HepG2 (cell line): ENCODE data around the gene EEFSEC. TPM values are rescaled to one million over a fixed set of nuclear protein-coding genes. Genes with fewer than 3 reads are reported as not detected.

Experiments
- ATAC-seq: fragments of 200-7000 bp; cut with Tn5 transposase; 3 replicates; pipeline ENCODE4 v1.9.1; 2020; ENCODE audit warnings: mild to moderate bottlenecking, moderate library complexity
- BruUV-seq: library from RNA; stranded (reverse); fragments of 400-500 nt; replicated peaks from 2 replicates; lab custom pipeline; 2021; lab: Mats Ljungman, UMichigan
- CTCF ChIA-PET: fragments of 300-600 bp; formaldehyde crosslinking; extraction: SDS; loops from one replicate; lab custom pipeline; 2021; ENCODE audit warnings: low total read pairs, inconsistent platforms, low intra/inter-chr PET ratio; lab: Yijun Ruan, JAX
- POLR2A ChIA-PET: fragments of 350-600 bp; sonication (Branson Sonifier 250); formaldehyde crosslinking; loops from one replicate; lab custom pipeline; 2020; ENCODE audit warnings: antibody characterized with exemption, inconsistent platforms; lab: Yijun Ruan, JAX
- DNase-seq: peaks from one replicate; pipeline ENCODE4 v3.0.0-alpha.2; 2015; ENCODE audit warnings: low spot score
- FAIRE-seq: peaks from 3 replicates; lab custom pipeline; 2011; peaks lifted over from hg19 to GRCh38; lab: Jason Lieb, UNC
- H2AFZ ChIP-seq: one replicate; pipeline ENCODE4 v1.6.1; 2011; ENCODE audit warnings: low read length, inconsistent platforms
- H3K27ac ChIP-seq: fragments of 300-600 bp; 3 replicates; pipeline ENCODE4 v1.8.0; 2011; ENCODE audit warnings: mixed run types, mild to moderate bottlenecking, mixed read lengths, low read length, inconsistent platforms; ENCODE audit not compliant: insufficient read depth; ENCODE audit errors: extremely low read length
- H3K27me3 ChIP-seq, 2 experiments: fragments of 200-600 bp in 1 of 2; 2 replicates in 1 of 2; 3 replicates in 1 of 2; pipeline versions ENCODE4 v1.6.0 to v1.8.0; 2011; ENCODE audit warnings: low read length in 2 of 2, mild to moderate bottlenecking in 2 of 2, moderate library complexity in 2 of 2, inconsistent platforms in 1 of 2; ENCODE audit not compliant: insufficient read depth in 2 of 2, control insufficient read depth in 1 of 2
- H3K36me3 ChIP-seq, 2 experiments: fragments of 200-600 bp in 1 of 2; replicated peaks in 1 of 2; 2 replicates in 1 of 2; 3 replicates in 1 of 2; pipeline versions ENCODE4 v1.5.1 to v1.8.0; 2011; ENCODE audit warnings: low read length in 2 of 2, inconsistent platforms in 1 of 2; ENCODE audit not compliant: insufficient read depth in 2 of 2, control insufficient read depth in 1 of 2
- H3K4me1 ChIP-seq: 2 replicates; pipeline ENCODE4 v1.5.1; 2012; ENCODE audit warnings: low read length, inconsistent platforms; ENCODE audit not compliant: insufficient read depth
- H3K4me2 ChIP-seq: 2 replicates; pipeline ENCODE4 v1.6.0; 2011; ENCODE audit warnings: low read depth, low read length, inconsistent platforms
- H3K4me3 ChIP-seq, 3 experiments: fragments of 200-600 bp in 1 of 3; sonication (generic), shearing (Covaris generic) in 1 of 3; replicated peaks in 1 of 3; 2 replicates each; pipeline ENCODE4 v1.5.1; 2011 to 2016; ENCODE audit warnings: low read length in 3 of 3, inconsistent platforms in 2 of 3, low read depth in 2 of 3, mild to moderate bottlenecking in 2 of 3, control low read depth in 1 of 3, mixed read lengths in 1 of 3; ENCODE audit not compliant: insufficient read depth in 1 of 3
- H3K79me2 ChIP-seq: one replicate; pipeline ENCODE4 v1.6.1; 2011; ENCODE audit warnings: low read length, inconsistent platforms; ENCODE audit not compliant: insufficient read depth
- H3K9ac ChIP-seq: 2 replicates; pipeline ENCODE4 v1.6.0; 2011; ENCODE audit warnings: mild to moderate bottlenecking, low read depth, low read length, inconsistent platforms; ENCODE audit not compliant: insufficient read depth
- H3K9me3 ChIP-seq: 2 replicates; pipeline ENCODE4 v1.5.1; 2012; ENCODE audit warnings: mild to moderate bottlenecking, low read length
- H4K20me1 ChIP-seq: 2 replicates; pipeline ENCODE4 v1.6.0; 2011; ENCODE audit warnings: inconsistent platforms, mild to moderate bottlenecking, low read length, moderate library complexity; ENCODE audit not compliant: insufficient read depth
- ZNF24 ChIP-seq: fragments of 450-650 bp; IDR thresholded peaks from 2 replicates; pipeline ENCODE4 v1.6.1; 2017; ENCODE audit warnings: antibody characterized with exemption, mild to moderate bottlenecking
- WGBS: methylation state at CpG from one replicate; pipeline ENCODE4 v1.1.6; 2017; ENCODE audit warnings: low lambda C conversion rate; 5-methylcytosine and 5-hydroxymethylcytosine counted together
- in situ Hi-C: cut with HindIII; loops from 2 replicates; pipeline ENCODE4 v1.10.0; 2017; ENCODE audit warnings: low pct_unique_long_range_greater_than_20kb; ENCODE audit not compliant: extremely low pct_ligation_motif_present
- intact Hi-C: fragments of 100-400 bp; cut with micrococcal nuclease; formaldehyde crosslinking; loops from one replicate; pipeline ENCODE4 v1.10.0; 2022; ENCODE audit not compliant: unreplicated experiment
- polyA plus RNA-seq, 8 experiments: library from polyadenylated mRNA; depleted of rRNA in 3 of 8; stranded (reverse) in 7 of 8; unstranded in 1 of 8; fragments of >200 nt; fragmentation: Illumina TruSeq in 4 of 8; extraction: Trizol in 4 of 8; gene quantifications; 2 replicates each; pipeline versions ENCODE4 v1.2.1 to v1.2.3, GENCODE V29; 2011 to 2016; ENCODE audit warnings: low read depth in 4 of 8, missing spikeins in 1 of 8, mixed read lengths in 1 of 8; ENCODE audit not compliant: insufficient read depth in 1 of 8
- total RNA-seq, 5 experiments: library from RNA; depleted of rRNA; stranded (reverse); fragments of >200 nt; fragmentation: Illumina TruSeq; extraction: Trizol; gene quantifications; 2 replicates each; pipeline ENCODE4 v1.2.3, GENCODE V29; 2016; ENCODE audit warnings: low read depth in 1 of 5
- TF ChIP-seq, protein P1 (sequence below): sonication (generic); formaldehyde crosslinking; IDR thresholded peaks from 2 replicates; pipeline ENCODE4 v1.5.1; 2020; ENCODE audit warnings: mild to moderate bottlenecking, missing genetic modification reagents, moderate library complexity

Gene EEFSEC
- total and polyA plus RNA-seq, 2 of the 13 experiments (the other 11 are each of a cell fraction or from before 2014, with no cell fraction given), result 6.4 to 24.2 TPM

DNA sequence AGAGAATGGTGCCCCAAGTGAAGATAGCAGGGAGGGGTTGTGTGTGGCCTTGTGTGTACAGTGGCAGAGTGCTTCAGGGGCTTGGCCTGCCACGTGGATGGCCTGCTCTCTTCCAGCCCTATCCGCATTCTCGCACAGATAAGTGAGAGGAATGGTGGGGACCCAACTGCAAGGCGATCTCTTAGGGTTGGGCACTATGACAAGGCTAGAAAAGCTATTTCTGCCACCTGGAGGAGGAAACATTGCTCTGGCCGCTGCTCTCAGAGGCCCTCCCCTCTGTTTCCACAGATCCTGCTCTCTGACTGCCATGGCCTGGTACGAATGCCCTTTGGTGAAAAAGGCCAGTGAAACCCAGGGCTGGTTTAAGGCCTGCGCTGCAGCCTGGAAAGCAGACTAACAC lies 20.6 kb downstream of the EEFSEC start:
- H3K4me2 ChIP-seq, result no peak overlapping the region
- no peak overlapping the region for H2AFZ ChIP-seq
- H4K20me1 ChIP-seq, result no peaks in the 10 kb centered on the region
- TF ChIP-seq, protein P1, sequence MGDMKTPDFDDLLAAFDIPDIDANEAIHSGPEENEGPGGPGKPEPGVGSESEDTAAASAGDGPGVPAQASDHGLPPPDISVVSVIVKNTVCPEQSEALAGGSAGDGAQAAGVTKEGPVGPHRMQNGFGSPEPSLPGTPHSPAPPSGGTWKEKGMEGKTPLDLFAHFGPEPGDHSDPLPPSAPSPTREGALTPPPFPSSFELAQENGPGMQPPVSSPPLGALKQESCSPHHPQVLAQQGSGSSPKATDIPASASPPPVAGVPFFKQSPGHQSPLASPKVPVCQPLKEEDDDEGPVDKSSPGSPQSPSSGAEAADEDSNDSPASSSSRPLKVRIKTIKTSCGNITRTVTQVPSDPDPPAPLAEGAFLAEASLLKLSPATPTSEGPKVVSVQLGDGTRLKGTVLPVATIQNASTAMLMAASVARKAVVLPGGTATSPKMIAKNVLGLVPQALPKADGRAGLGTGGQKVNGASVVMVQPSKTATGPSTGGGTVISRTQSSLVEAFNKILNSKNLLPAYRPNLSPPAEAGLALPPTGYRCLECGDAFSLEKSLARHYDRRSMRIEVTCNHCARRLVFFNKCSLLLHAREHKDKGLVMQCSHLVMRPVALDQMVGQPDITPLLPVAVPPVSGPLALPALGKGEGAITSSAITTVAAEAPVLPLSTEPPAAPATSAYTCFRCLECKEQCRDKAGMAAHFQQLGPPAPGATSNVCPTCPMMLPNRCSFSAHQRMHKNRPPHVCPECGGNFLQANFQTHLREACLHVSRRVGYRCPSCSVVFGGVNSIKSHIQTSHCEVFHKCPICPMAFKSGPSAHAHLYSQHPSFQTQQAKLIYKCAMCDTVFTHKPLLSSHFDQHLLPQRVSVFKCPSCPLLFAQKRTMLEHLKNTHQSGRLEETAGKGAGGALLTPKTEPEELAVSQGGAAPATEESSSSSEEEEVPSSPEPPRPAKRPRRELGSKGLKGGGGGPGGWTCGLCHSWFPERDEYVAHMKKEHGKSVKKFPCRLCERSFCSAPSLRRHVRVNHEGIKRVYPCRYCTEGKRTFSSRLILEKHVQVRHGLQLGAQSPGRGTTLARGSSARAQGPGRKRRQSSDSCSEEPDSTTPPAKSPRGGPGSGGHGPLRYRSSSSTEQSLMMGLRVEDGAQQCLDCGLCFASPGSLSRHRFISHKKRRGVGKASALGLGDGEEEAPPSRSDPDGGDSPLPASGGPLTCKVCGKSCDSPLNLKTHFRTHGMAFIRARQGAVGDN (CRISPR knock-in tag), result peak; percentile 23; the same call in 1 of the 2 replicates
- no peak for TF ChIP-seq ZNF24
- TF ChIP-seq, all 625 proteins: peak for 1
- no peaks in the 10 kb centered on the region for H3K27me3 ChIP-seq
- no peaks in the 10 kb centered on the region for H3K9me3 ChIP-seq
- H3K79me2 ChIP-seq, result peaks cover 53% of the 10 kb centered on the region
- DNase-seq (peak; percentile 8), FAIRE-seq (no peak), ATAC-seq (peak; percentile 28)
- ChIA-PET CTCF (no interaction called here), POLR2A (interaction anchor here (2.3 kb wide), 1 partner anchor 21 kb away, joined by 5 read pairs; the partner anchor contains the start of gene EEFSEC)
- in situ Hi-C loops (loop anchor here (5.0 to 10.0 kb wide), 2 partner anchors 151 to 318 kb away; partner anchors contain the start of gene GATA2), intact Hi-C loops (loop anchor here (5.0 kb wide), 3 partner anchors 53 to 253 kb away; no protein-coding TSS in a partner anchor)
- H3K4me3 ChIP-seq, result no peak overlapping the region
- H3K9ac ChIP-seq, result no peak overlapping the region
- WGBS, result 85% methylated on average over 7 of the region's 7 CpGs
- peaks cover 0 to 4% of the 10 kb centered on the region in 2 experiments; a peak in 1 of 5 replicates for H3K36me3 ChIP-seq
- peaks cover 64% of the 10 kb centered on the region for H3K4me1 ChIP-seq
- no TSS peak for BruUV-seq
- H3K27ac ChIP-seq, result no peak overlapping the region
